Measurements from ENCODE around the gene MRPL10. TPM values are rescaled to one million over a fixed set of nuclear protein-coding genes. Genes with fewer than 3 reads are reported as not detected.

The MRPL10 gene
- total RNA-seq, 1 experiment from 2014 or later = 112 TPM

- DNase-seq (ENCODE audit: low read depth, low spot score) (peak; percentile 54), ATAC-seq (peak; percentile 94)
- H3K9ac ChIP-seq (ENCODE audit: low read length) = no peak overlapping the region
- H4K20me1 ChIP-seq (ENCODE audit: insufficient read depth) = no peaks in the 10 kb centered on the region
- no peak overlapping the region for H3K4me2 ChIP-seq (ENCODE audit: low read length)
- no peaks in the 10 kb centered on the region for H3K9me2 ChIP-seq (ENCODE audit: insufficient read depth)
- no peak overlapping the region for H3K4me3 ChIP-seq (replicated peaks in 1 of 2; ENCODE audit: low read depth in 1 of 2, low read length in 2 of 2)
- TF ChIP-seq CEBPB (IDR thresholded peaks at IDR 0.05; ENCODE audit: low read depth) = no peak
- peak; percentile 84 to 88 (median 86) for TF ChIP-seq CTCF (IDR thresholded peaks at IDR 0.05 in 2 of 3, conservative IDR thresholded peaks at IDR 0.05 in 1 of 3; ENCODE audit: borderline replicate concordance in 1 of 3, insufficient read depth in 1 of 3, low read depth in 2 of 3, low read length in 2 of 3)
- no peak for TF ChIP-seq EZH2phosphoT487 (IDR thresholded peaks at IDR 0.05; ENCODE audit: borderline replicate concordance)
- TF ChIP-seq RAD21 (IDR thresholded peaks at IDR 0.05; ENCODE audit: low read depth) = peak; percentile 84
- no peak for TF ChIP-seq JUND (IDR thresholded peaks at IDR 0.05)
- TF ChIP-seq ZFX (IDR thresholded peaks at IDR 0.05) = no peak
- no peak for TF ChIP-seq SIN3A (IDR thresholded peaks at IDR 0.05; ENCODE audit: low read depth)
- TF ChIP-seq, protein P1, sequence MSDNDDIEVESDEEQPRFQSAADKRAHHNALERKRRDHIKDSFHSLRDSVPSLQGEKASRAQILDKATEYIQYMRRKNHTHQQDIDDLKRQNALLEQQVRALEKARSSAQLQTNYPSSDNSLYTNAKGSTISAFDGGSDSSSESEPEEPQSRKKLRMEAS (IDR thresholded peaks at IDR 0.05) = no peak
- no peak for TF ChIP-seq ELF1 (IDR thresholded peaks at IDR 0.05; ENCODE audit: borderline replicate concordance, low read depth)
- ChIA-PET CTCF (interaction anchor here (1.0 to 1.1 kb wide), 2 partner anchors 9 to 119 kb away, joined by 3 to 4 read pairs; partner anchors contain the start of gene SP2), RAD21 (ENCODE audit: low non-redundant PET in 1 of 2, low total read pairs in 2 of 2, uncharacterized antibody in 2 of 2, unreplicated experiment in 2 of 2) (no interaction called here), POLR2A (no interaction called here)
- no TSS peak for BruUV-seq (replicated peaks)
- H3K36me3 ChIP-seq (ENCODE audit: control insufficient read depth in 1 of 2, insufficient read depth in 2 of 2, low read length in 2 of 2) = no peaks in the 10 kb centered on the region
- peaks cover 22% of the 10 kb centered on the region; the same call in 1 of the 2 replicates for H3K27me3 ChIP-seq (ENCODE audit: insufficient read depth, low read length)
- H3K27ac ChIP-seq (ENCODE audit: low read depth, low read length) = no peak overlapping the region
- H2AFZ ChIP-seq (ENCODE audit: low read depth, low read length, poor library complexity, severe bottlenecking) = no peak overlapping the region
- H3K9me3 ChIP-seq (ENCODE audit: control insufficient read depth in 1 of 2, insufficient read depth in 1 of 2, low read depth in 1 of 2, low read length in 2 of 2) = 0 out of 4 replicates have a peak, but pooled peaks cover 1% of the 10 kb centered on the region in 2 experiments
- no peaks in the 10 kb centered on the region for H3K79me2 ChIP-seq (ENCODE audit: insufficient read depth, low read length)
- H3K4me1 ChIP-seq (ENCODE audit: control insufficient read depth in 1 of 2, insufficient read depth in 2 of 2, low read length in 2 of 2) = no peaks in the 10 kb centered on the region
- intact Hi-C loops (cut with micrococcal nuclease) = loop anchor here (1.0 kb wide), 3 partner anchors 26 to 242 kb away; no protein-coding TSS in a partner anchor
These were observed 54.8 kb downstream of the MRPL10 start for GRCh38 chr17:47776330-47777197.

Data from HCT116 (cell line).